Gastrocnemius medialis (tissue), 4 donors: ENCODE results near the gene SPOCK1.

Source experiments
- POLR2A ChIP-seq, 2 donors: fragments of 450-650 bp; IDR thresholded peaks; one replicate each; pipeline ENCODE4 v1.6.1; 2017; ENCODE audit warnings: antibody characterized with exemption in 2 of 2, mild to moderate bottlenecking in 2 of 2, moderate library complexity in 2 of 2
- TF ChIP-seq, protein P1 (sequence below), 5 experiments: fragments of 450-650 bp in 3 of 5; fragments of 200-600 bp in 2 of 5; sonication (generic) in 2 of 5; IDR thresholded peaks in 4 of 5; conservative IDR thresholded peaks in 1 of 5; 1 replicate in 4 of 5; 2 replicates in 1 of 5; pipeline ENCODE4 v1.5.1; 2016 to 2019; ENCODE audit warnings: antibody characterized with exemption in 5 of 5, mild to moderate bottlenecking in 3 of 5, moderate library complexity in 3 of 5

GRCh38 chr5:137092831-137093230, 406.3 kb downstream of the SPOCK1 start:
- TF ChIP-seq POLR2A (IDR thresholded peaks at IDR 0.05): no peak
- TF ChIP-seq, protein P1, sequence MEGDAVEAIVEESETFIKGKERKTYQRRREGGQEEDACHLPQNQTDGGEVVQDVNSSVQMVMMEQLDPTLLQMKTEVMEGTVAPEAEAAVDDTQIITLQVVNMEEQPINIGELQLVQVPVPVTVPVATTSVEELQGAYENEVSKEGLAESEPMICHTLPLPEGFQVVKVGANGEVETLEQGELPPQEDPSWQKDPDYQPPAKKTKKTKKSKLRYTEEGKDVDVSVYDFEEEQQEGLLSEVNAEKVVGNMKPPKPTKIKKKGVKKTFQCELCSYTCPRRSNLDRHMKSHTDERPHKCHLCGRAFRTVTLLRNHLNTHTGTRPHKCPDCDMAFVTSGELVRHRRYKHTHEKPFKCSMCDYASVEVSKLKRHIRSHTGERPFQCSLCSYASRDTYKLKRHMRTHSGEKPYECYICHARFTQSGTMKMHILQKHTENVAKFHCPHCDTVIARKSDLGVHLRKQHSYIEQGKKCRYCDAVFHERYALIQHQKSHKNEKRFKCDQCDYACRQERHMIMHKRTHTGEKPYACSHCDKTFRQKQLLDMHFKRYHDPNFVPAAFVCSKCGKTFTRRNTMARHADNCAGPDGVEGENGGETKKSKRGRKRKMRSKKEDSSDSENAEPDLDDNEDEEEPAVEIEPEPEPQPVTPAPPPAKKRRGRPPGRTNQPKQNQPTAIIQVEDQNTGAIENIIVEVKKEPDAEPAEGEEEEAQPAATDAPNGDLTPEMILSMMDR (IDR thresholded peaks at IDR 0.05 in 4 of 5, conservative IDR thresholded peaks at IDR 0.05 in 1 of 5): no peak
